Thyroid gland (tissue), 4 donors: ENCODE data around the gene BCKDHA. TPM values are rescaled to one million over a fixed set of nuclear protein-coding genes. Genes with fewer than 3 reads are reported as not detected.

Experiments
- DNase-seq, 2 donors: peaks; one replicate each; pipeline ENCODE4 v3.0.0-alpha.2; 2019
- H3K27ac ChIP-seq, 3 donors: fragments of 200-600 bp; sonication (generic); 1 replicate in 2 of 3; 2 replicates in 1 of 3; pipeline ENCODE4 v1.5.1; 2016 to 2019; ENCODE audit warnings: mild to moderate bottlenecking in 1 of 3, moderate library complexity in 1 of 3
- H3K27me3 ChIP-seq: fragments of 200-600 bp; sonication (generic); one replicate; pipeline ENCODE4 v1.5.1; 2019
- H3K36me3 ChIP-seq, 2 donors: fragments of 200-600 bp; sonication (generic); one replicate each; pipeline ENCODE4 v1.5.1; 2016 to 2019
- H3K4me1 ChIP-seq, 2 donors: fragments of 200-600 bp; sonication (generic); one replicate each; pipeline ENCODE4 v1.5.1; 2017 to 2019
- H3K4me3 ChIP-seq, 3 donors: fragments of 200-600 bp; sonication (generic); replicated peaks in 1 of 3; 1 replicate in 2 of 3; 2 replicates in 1 of 3; pipeline ENCODE4 v1.5.1; 2016; ENCODE audit warnings: mild to moderate bottlenecking in 1 of 3
- H3K9me3 ChIP-seq: fragments of 200-600 bp; sonication (generic); one replicate; pipeline ENCODE4 v1.5.1; 2017
- POLR2A ChIP-seq, 2 donors: fragments of 450-650 bp; IDR thresholded peaks; one replicate each; pipeline ENCODE4 v1.6.1; 2017; ENCODE audit warnings: antibody characterized with exemption in 2 of 2, mild to moderate bottlenecking in 2 of 2, moderate library complexity in 1 of 2
- WGBS, 2 donors: methylation state at CpG; one replicate each; pipeline ENCODE4 v1.1.5; 2017; 5-methylcytosine and 5-hydroxymethylcytosine counted together
- intact Hi-C: fragments of 100-400 bp; cut with DNase I; formaldehyde crosslinking; loops from one replicate; pipeline ENCODE4 v1.15.1; 2023
- total RNA-seq, 4 donors: library from RNA; depleted of rRNA; stranded (reverse); fragments of >200 nt; gene quantifications; one replicate each; pipeline ENCODE4 v1.2.3, GENCODE V29; 2016
- TF ChIP-seq, protein P1 (sequence below), 6 experiments: fragments of 200-600 bp in 3 of 6; fragments of 450-650 bp in 3 of 6; sonication (generic) in 3 of 6; IDR thresholded peaks; one replicate each; pipeline ENCODE4 v1.5.1; 2016 to 2019; ENCODE audit warnings: antibody characterized with exemption in 6 of 6, mild to moderate bottlenecking in 2 of 6, inconsistent platforms in 1 of 6, moderate library complexity in 1 of 6

The BCKDHA gene
- total RNA-seq, 4 donors from 2014 or later = 57.4 to 90.9 (median 85.6) TPM

DNA sequence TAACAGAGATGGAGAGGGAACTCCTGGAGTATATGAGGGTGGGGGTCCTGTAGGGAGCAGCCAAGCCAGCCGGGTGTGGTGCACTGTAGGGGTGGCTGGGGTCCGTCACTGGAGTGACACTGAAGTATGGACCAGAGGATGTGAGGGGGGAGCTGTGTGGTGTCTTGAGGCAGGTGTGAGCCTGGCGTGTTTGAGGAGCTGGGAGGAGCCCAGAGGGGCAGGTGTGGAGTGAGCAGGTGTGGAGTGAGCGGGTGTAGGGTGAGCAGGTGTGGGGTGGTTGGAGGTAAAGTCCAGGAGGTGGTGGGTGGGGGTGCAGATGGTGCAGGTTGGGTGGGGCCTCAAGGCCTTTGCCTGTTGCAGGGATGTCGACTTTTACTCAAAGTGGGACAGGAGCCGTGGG is 23.7 kb downstream of the BCKDHA start:
- Histone ChIP-seq H3K27me3 (no peaks in the 10 kb centered on the region), H3K27ac (no peak overlapping the region), H3K9me3 (no peaks in the 10 kb centered on the region), H3K36me3 (peaks cover 46 to 55% of the 10 kb centered on the region in 2 donors), H3K4me1 (peaks cover 0 to under 1% of the 10 kb centered on the region in 2 donors), H3K4me3 (no peak overlapping the region)
- no peak for DNase-seq
- intact Hi-C loops = no loop called here
- TF ChIP-seq POLR2A (IDR thresholded peaks at IDR 0.05) = no peak
- TF ChIP-seq, protein P1, sequence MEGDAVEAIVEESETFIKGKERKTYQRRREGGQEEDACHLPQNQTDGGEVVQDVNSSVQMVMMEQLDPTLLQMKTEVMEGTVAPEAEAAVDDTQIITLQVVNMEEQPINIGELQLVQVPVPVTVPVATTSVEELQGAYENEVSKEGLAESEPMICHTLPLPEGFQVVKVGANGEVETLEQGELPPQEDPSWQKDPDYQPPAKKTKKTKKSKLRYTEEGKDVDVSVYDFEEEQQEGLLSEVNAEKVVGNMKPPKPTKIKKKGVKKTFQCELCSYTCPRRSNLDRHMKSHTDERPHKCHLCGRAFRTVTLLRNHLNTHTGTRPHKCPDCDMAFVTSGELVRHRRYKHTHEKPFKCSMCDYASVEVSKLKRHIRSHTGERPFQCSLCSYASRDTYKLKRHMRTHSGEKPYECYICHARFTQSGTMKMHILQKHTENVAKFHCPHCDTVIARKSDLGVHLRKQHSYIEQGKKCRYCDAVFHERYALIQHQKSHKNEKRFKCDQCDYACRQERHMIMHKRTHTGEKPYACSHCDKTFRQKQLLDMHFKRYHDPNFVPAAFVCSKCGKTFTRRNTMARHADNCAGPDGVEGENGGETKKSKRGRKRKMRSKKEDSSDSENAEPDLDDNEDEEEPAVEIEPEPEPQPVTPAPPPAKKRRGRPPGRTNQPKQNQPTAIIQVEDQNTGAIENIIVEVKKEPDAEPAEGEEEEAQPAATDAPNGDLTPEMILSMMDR (IDR thresholded peaks at IDR 0.05) = no peak
- WGBS, 2 donors = 95% methylated on average over 6 of the region's 6 CpGs

DNA sequence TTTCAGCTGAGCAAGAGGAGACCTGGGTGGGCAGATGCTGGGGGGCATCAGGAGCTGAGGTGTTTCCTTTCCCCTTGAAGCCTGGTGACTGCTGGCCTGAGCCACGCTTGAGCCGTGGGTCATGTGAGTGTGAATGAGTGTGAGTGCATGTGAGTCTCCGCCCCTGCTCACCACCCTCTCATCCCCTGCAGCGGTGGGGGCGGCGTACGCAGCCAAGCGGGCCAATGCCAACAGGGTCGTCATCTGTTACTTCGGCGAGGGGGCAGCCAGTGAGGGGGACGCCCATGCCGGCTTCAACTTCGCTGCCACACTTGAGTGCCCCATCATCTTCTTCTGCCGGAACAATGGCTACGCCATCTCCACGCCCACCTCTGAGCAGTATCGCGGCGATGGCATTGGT is 24.4 kb downstream of the BCKDHA start:
- H3K36me3 ChIP-seq = peaks cover 42 to 55% of the 10 kb centered on the region in 2 donors
- H3K27ac ChIP-seq = no peak overlapping the region
- WGBS, 2 donors = 91 to 94% methylated on average over 18 to 20 of the region's 20 CpGs

DNA sequence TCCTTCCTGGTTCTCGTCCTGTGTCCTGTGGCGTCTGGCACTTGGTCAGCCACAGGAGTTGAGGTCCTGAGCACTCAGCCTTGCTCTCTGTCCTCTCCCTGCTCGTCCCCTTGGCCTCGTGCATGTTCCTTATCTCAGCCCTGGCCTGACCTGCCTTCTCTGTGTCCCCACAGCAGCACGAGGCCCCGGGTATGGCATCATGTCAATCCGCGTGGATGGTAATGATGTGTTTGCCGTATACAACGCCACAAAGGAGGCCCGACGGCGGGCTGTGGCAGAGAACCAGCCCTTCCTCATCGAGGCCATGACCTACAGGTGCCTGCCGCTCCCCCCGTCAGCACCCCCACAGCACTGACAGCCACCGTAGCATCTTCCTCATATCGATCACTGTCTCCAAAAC is 24.8 kb downstream of the BCKDHA start:
- WGBS, 2 donors = 87 to 88% methylated on average over 17 to 18 of the region's 18 CpGs
- no peaks in the 10 kb centered on the region for H3K9me3 ChIP-seq
- no peaks in the 10 kb centered on the region for H3K27me3 ChIP-seq
- no peak overlapping the region for H3K27ac ChIP-seq
- intact Hi-C loops = no loop called here
- H3K4me3 ChIP-seq = no peak overlapping the region
- no peak for TF ChIP-seq POLR2A (IDR thresholded peaks at IDR 0.05)
- TF ChIP-seq, protein P1 (IDR thresholded peaks at IDR 0.05) = no peak
- no peak for DNase-seq
- peaks cover 42 to 51% of the 10 kb centered on the region in 2 donors for H3K36me3 ChIP-seq
- peaks cover 5 to 12% of the 10 kb centered on the region in 2 donors for H3K4me1 ChIP-seq

More for the DNA sequence above, 24.4 kb downstream of the BCKDHA start:
- H3K4me1 ChIP-seq = peaks cover 2 to 7% of the 10 kb centered on the region in 2 donors
- DNase-seq = no peak
- intact Hi-C loops = no loop called here
- no peak overlapping the region for H3K4me3 ChIP-seq
- no peaks in the 10 kb centered on the region for H3K27me3 ChIP-seq
- TF ChIP-seq, protein P1 (IDR thresholded peaks at IDR 0.05) = no peak
- no peak for TF ChIP-seq POLR2A (IDR thresholded peaks at IDR 0.05)
- no peaks in the 10 kb centered on the region for H3K9me3 ChIP-seq

DNA sequence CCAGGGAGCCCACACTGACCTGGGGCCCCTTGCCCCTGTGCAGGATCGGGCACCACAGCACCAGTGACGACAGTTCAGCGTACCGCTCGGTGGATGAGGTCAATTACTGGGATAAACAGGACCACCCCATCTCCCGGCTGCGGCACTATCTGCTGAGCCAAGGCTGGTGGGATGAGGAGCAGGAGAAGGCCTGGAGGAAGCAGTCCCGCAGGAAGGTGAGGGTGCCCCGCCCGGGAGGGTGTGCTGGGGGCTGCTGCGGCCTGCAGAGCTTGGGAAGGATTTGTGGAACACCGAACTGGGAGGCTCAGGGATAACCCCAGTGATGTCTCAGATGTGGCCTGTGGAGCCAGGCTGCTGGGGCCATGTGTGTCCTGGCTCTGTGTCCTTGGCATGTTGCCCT is 25.3 kb downstream of the BCKDHA start:
- Histone ChIP-seq H3K27ac (no peak overlapping the region), H3K9me3 (no peaks in the 10 kb centered on the region), H3K4me3 (no peak overlapping the region), H3K27me3 (no peaks in the 10 kb centered on the region), H3K4me1 (peaks cover 9 to 17% of the 10 kb centered on the region in 2 donors), H3K36me3 (peaks cover 42 to 48% of the 10 kb centered on the region in 2 donors)
- TF ChIP-seq POLR2A (IDR thresholded peaks at IDR 0.05) = no peak
- TF ChIP-seq, protein P1 (IDR thresholded peaks at IDR 0.05) = no peak
- WGBS, 2 donors = 94 to 95% methylated on average over 11 to 12 of the region's 12 CpGs
- DNase-seq = no peak
- intact Hi-C loops = no loop called here

DNA sequence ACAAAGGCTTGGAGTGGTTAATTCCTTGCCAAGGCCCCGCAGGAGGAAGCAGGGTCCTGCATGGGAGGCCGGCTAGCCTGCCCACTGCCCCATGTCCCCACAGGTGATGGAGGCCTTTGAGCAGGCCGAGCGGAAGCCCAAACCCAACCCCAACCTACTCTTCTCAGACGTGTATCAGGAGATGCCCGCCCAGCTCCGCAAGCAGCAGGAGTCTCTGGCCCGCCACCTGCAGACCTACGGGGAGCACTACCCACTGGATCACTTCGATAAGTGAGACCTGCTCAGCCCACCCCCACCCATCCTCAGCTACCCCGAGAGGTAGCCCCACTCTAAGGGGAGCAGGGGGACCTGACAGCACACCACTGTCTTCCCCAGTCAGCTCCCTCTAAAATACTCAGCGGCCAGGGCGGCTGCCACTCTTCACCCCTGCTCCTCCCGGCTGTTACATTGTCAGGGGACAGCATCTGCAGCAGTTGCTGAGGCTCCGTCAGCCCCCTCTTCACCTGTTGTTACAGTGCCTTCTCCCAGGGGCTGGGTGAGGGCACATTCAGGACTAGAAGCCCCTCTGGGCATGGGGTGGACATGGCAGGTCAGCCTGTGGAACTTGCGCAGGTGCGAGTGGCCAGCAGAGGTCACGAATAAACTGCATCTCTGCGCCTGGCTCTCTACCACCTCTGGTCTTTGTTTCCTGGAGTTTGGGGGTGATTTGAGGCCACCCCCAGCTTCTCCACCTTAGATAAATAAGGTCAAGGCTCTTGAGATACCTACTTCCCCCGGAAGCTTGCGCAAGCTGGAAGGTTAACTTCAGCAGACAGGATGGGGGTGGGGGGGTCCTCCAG is 26.9 kb downstream of the BCKDHA start:
- no peak for DNase-seq
- Histone ChIP-seq H3K9me3 (no peaks in the 10 kb centered on the region), H3K4me3 (no peak overlapping the region), H3K4me1 (peaks cover 17 to 31% of the 10 kb centered on the region in 2 donors), H3K36me3 (peaks cover 35 to 38% of the 10 kb centered on the region in 2 donors), H3K27ac (no peak overlapping the region), H3K27me3 (no peaks in the 10 kb centered on the region)
- TF ChIP-seq POLR2A (IDR thresholded peaks at IDR 0.05) = no peak
- TF ChIP-seq, protein P1 (IDR thresholded peaks at IDR 0.05) = no peak
- intact Hi-C loops = no loop called here
- WGBS, 2 donors = 88 to 90% methylated on average over 18 to 21 of the region's 21 CpGs
